ENCODE measurements around the gene PES1. TPM values are rescaled to one million over a fixed set of nuclear protein-coding genes. Genes with fewer than 3 reads are reported as not detected.

PES1 gene
- total RNA-seq, 1 donor from 2014 or later: 75.6 TPM

DNA sequence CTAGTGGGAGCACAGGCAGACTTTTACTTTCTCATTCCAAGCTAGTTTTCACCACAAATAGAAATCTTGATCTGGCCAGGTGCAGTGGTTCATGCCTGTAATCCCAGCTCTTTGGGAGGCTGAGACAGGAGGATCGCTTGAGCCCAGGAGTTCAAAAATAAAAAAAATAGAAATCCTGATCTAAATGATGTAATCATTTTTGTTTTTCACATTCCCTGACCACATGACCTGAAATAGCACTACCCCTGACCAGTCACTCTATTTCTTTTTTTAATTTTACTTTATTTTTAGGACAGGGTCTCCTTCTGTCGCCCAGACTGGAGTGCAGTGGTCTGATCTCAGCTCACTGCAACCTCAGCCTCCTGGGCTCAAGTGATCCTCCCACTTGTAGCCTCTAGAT, 13.0 kb upstream of the PES1 start:
- H3K4me1 ChIP-seq: peaks cover 43% of the 10 kb centered on the region
- no peak for DNase-seq (ENCODE audit: extremely low spot score in 2 of 2)
- no peaks in the 10 kb centered on the region for H3K27me3 ChIP-seq
- no peak overlapping the region for H3K27ac ChIP-seq
- intact Hi-C loops (cut with DNase I): no loop called here
- no peaks in the 10 kb centered on the region for H3K9me3 ChIP-seq
- no peak overlapping the region for H3K4me3 ChIP-seq
- TF ChIP-seq, protein P1, sequence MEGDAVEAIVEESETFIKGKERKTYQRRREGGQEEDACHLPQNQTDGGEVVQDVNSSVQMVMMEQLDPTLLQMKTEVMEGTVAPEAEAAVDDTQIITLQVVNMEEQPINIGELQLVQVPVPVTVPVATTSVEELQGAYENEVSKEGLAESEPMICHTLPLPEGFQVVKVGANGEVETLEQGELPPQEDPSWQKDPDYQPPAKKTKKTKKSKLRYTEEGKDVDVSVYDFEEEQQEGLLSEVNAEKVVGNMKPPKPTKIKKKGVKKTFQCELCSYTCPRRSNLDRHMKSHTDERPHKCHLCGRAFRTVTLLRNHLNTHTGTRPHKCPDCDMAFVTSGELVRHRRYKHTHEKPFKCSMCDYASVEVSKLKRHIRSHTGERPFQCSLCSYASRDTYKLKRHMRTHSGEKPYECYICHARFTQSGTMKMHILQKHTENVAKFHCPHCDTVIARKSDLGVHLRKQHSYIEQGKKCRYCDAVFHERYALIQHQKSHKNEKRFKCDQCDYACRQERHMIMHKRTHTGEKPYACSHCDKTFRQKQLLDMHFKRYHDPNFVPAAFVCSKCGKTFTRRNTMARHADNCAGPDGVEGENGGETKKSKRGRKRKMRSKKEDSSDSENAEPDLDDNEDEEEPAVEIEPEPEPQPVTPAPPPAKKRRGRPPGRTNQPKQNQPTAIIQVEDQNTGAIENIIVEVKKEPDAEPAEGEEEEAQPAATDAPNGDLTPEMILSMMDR (IDR thresholded peaks at IDR 0.05): no peak
- TF ChIP-seq POLR2AphosphoS5 (IDR thresholded peaks at IDR 0.05; ENCODE audit: insufficient read depth in 1 of 2, low read depth in 1 of 2) (no peak), POLR2A (IDR thresholded peaks at IDR 0.05) (no peak)
- no peaks in the 10 kb centered on the region for H3K36me3 ChIP-seq

DNA sequence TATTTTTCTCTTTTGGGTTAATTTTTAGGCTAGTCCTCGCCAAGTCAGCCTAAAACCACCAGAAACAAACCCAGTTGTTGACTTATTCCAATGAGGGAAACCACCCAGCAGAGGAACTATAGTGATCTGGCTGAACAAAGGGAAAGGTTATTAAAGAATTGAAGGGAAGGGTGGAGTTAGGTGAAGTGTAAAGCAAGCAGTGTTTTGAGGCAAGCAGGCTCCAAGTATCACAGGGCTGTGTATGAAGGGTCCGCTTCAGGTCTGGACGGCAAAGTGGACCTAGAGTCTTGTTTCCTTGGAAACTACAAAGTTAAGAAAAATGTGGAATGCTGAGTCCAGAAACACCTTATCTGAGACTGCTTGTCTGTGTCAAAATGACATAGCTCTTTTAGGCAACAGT, 12.1 kb upstream of the PES1 start:
- H3K4me1 ChIP-seq: peaks cover 34% of the 10 kb centered on the region
- DNase-seq (ENCODE audit: extremely low spot score in 2 of 2): no peak
- no peak overlapping the region for H3K27ac ChIP-seq
- no peaks in the 10 kb centered on the region for H3K36me3 ChIP-seq
- no peak overlapping the region for H3K4me3 ChIP-seq
- no peaks in the 10 kb centered on the region for H3K27me3 ChIP-seq
- TF ChIP-seq POLR2AphosphoS5 (IDR thresholded peaks at IDR 0.05; ENCODE audit: insufficient read depth in 1 of 2, low read depth in 1 of 2): no peak
- TF ChIP-seq, protein P1 (IDR thresholded peaks at IDR 0.05): no peak
- TF ChIP-seq POLR2A (IDR thresholded peaks at IDR 0.05): no peak
- intact Hi-C loops (cut with DNase I): no loop called here
- no peaks in the 10 kb centered on the region for H3K9me3 ChIP-seq

DNA sequence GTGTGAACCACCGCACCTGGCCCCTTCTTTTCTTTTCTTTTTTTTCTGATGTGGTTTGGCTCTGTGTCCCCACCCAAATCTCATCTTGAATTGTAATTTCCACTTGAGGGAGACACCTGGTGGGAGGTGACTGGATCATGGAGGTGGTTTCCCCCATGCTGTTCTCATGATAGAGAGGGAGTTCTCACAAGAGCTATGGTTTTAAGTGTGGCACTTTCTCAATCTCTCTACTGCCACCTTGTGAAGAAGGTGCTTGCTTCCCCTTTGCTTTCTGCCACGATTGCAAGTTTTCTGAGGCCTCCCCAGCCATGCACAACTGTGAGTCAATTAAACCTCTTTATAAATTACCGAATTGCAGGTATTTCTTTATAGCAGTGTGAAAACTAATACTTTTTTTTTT, 10.3 kb upstream of the PES1 start:
- Histone ChIP-seq H3K4me1 (peaks cover 16% of the 10 kb centered on the region), H3K36me3 (no peaks in the 10 kb centered on the region), H3K4me3 (no peak overlapping the region), H3K9me3 (no peaks in the 10 kb centered on the region), H3K27ac (no peak overlapping the region), H3K27me3 (no peaks in the 10 kb centered on the region)
- intact Hi-C loops (cut with DNase I): no loop called here
- TF ChIP-seq POLR2AphosphoS5 (IDR thresholded peaks at IDR 0.05; ENCODE audit: insufficient read depth in 1 of 2, low read depth in 1 of 2) (no peak), POLR2A (IDR thresholded peaks at IDR 0.05) (no peak)
- TF ChIP-seq, protein P1 (IDR thresholded peaks at IDR 0.05): no peak
- no peak for DNase-seq (ENCODE audit: extremely low spot score in 2 of 2)

DNA sequence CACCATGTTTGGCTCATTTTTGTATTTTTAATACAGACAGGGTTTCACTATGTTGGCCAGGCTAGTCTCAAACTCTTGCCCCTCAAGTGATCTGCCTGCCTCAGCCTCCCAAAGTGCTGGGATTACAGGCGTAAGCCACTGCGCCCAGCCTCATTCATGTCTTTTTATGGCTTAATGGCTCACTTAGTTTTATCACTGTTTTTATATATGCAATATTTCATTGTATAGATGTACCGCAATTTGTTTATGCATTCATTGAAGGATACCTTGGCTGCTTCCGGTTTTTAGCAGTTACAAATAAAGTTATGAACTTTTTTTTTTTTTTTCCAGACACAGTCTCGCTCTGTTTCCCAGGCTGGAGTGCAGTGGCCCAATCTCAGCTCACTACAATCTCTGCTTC, 9.8 kb upstream of the PES1 start:
- Histone ChIP-seq H3K4me1 (peaks cover 13% of the 10 kb centered on the region), H3K27me3 (no peaks in the 10 kb centered on the region), H3K9me3 (no peaks in the 10 kb centered on the region), H3K27ac (no peak overlapping the region), H3K36me3 (no peaks in the 10 kb centered on the region), H3K4me3 (no peak overlapping the region)
- TF ChIP-seq, protein P1 (IDR thresholded peaks at IDR 0.05): no peak
- no peak for DNase-seq (ENCODE audit: extremely low spot score in 2 of 2)
- intact Hi-C loops (cut with DNase I): no loop called here

DNA sequence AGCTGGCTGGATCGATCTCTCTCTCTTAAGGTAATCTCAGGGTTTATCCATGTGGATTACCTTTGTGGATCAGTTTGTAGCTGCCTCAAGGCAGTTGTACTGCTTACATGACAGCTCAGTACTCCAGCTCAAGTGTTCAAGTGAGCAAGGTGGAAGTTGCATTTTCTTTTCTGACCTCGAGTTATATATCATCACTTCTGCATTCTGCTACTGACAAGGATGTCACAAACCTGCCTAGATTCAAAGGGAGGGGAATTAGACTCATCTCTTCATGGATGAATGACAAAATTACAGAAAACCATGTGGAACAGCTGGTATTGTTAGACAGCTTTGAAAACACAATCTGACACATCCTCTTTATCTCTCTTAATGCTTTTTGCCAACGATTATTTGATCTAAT, 9.2 kb upstream of the PES1 start:
- H3K36me3 ChIP-seq: no peaks in the 10 kb centered on the region
- no peak overlapping the region for H3K4me3 ChIP-seq
- no peak for DNase-seq (ENCODE audit: extremely low spot score in 2 of 2)
- peaks cover 8% of the 10 kb centered on the region for H3K4me1 ChIP-seq
- intact Hi-C loops (cut with DNase I): no loop called here
- no peaks in the 10 kb centered on the region for H3K9me3 ChIP-seq
- TF ChIP-seq POLR2AphosphoS5 (IDR thresholded peaks at IDR 0.05; ENCODE audit: insufficient read depth in 1 of 2, low read depth in 1 of 2) (no peak), POLR2A (IDR thresholded peaks at IDR 0.05) (no peak)
- TF ChIP-seq, protein P1 (IDR thresholded peaks at IDR 0.05): no peak
- H3K27me3 ChIP-seq: no peaks in the 10 kb centered on the region
- H3K27ac ChIP-seq: no peak overlapping the region

Measured in vagina (tissue), 2 donors.